Occipital lobe (tissue), 2 donors: ENCODE results near the gene EP400. TPM values are rescaled to one million over a fixed set of nuclear protein-coding genes. Genes with fewer than 3 reads are reported as not detected.
"Not testable (repeated sequence)": the region's sequence is repeated elsewhere in the genome, so short reads cannot be mapped to it uniquely, and the experiment has no call there.

Source experiments
- DNase-seq: peaks from one replicate; lab custom pipeline; 2025; lab: John Stamatoyannopoulos, UW
- total RNA-seq: library from RNA; depleted of rRNA; stranded (reverse); fragments of >200 nt; gene quantifications from one replicate; pipeline ENCODE4 v1.2.3, GENCODE V29; 2014

EP400 gene
- total RNA-seq, 1 donor from 2014 or later, result 11.7 TPM

- DNase-seq, result no peak
Observed at GRCh38 chr12:132083614-132083940, 133.8 kb downstream of the EP400 start.

GRCh38 chr12:132083941-132084620, 134.3 kb downstream of the EP400 start:
- peak; percentile 86 for DNase-seq

- DNase-seq, result no peak
Observed at GRCh38 chr12:132084621-132085290, 135.0 kb downstream of the EP400 start.

- no peak for DNase-seq
Observed at GRCh38 chr12:132085291-132085635, 135.5 kb downstream of the EP400 start.

- DNase-seq, result no peak
Observed at GRCh38 chr12:132089407-132089910, 139.7 kb downstream of the EP400 start.

- no peak for DNase-seq
Observed at GRCh38 chr12:132094269-132094891, 144.6 kb downstream of the EP400 start.

GRCh38 chr12:132095520-132096409, 146.0 kb downstream of the EP400 start:
- no peak for DNase-seq

GRCh38 chr12:132099739-132100138, 150.0 kb downstream of the EP400 start:
- no peak for DNase-seq

GRCh38 chr12:132100306-132101065, 150.7 kb downstream of the EP400 start:
- DNase-seq, result no peak

- DNase-seq, result no peak
Observed at GRCh38 chr12:132102297-132102696, 152.6 kb downstream of the EP400 start.

GRCh38 chr12:132103072-132103471, 153.3 kb downstream of the EP400 start:
- not testable (repeated sequence) for DNase-seq

- no peak for DNase-seq
Observed at GRCh38 chr12:132103542-132104308, 154.0 kb downstream of the EP400 start.

GRCh38 chr12:132105467-132105866, 155.7 kb downstream of the EP400 start:
- no peak for DNase-seq

GRCh38 chr12:132106921-132107320, 157.2 kb downstream of the EP400 start:
- no peak for DNase-seq

GRCh38 chr12:132108211-132108832, 158.6 kb downstream of the EP400 start:
- DNase-seq, result no peak

GRCh38 chr12:132109741-132110140, 160.0 kb downstream of the EP400 start:
- no peak for DNase-seq

GRCh38 chr12:132110677-132111076, 160.9 kb downstream of the EP400 start:
- DNase-seq, result no peak

- DNase-seq, result no peak
Observed at GRCh38 chr12:132111654-132112304, 162.0 kb downstream of the EP400 start.

- DNase-seq, result no peak
Observed at GRCh38 chr12:132114667-132115066, 164.9 kb downstream of the EP400 start.
